HepG2 (cell line): Measurements from ENCODE around the gene PDE4D. TPM values are rescaled to one million over a fixed set of nuclear protein-coding genes. Genes with fewer than 3 reads are reported as not detected.

Experiments
- ATAC-seq: fragments of 200-7000 bp; cut with Tn5 transposase; 3 replicates; pipeline ENCODE4 v1.9.1; 2020; ENCODE audit warnings: mild to moderate bottlenecking, moderate library complexity
- BruUV-seq: library from RNA; stranded (reverse); fragments of 400-500 nt; replicated peaks from 2 replicates; lab custom pipeline; 2021; lab: Mats Ljungman, UMichigan
- CTCF ChIA-PET: fragments of 300-600 bp; formaldehyde crosslinking; extraction: SDS; loops from one replicate; lab custom pipeline; 2021; ENCODE audit warnings: low total read pairs, inconsistent platforms, low intra/inter-chr PET ratio; lab: Yijun Ruan, JAX
- POLR2A ChIA-PET: fragments of 350-600 bp; sonication (Branson Sonifier 250); formaldehyde crosslinking; loops from one replicate; lab custom pipeline; 2020; ENCODE audit warnings: antibody characterized with exemption, inconsistent platforms; lab: Yijun Ruan, JAX
- DNase-seq: peaks from one replicate; pipeline ENCODE4 v3.0.0-alpha.2; 2015; ENCODE audit warnings: low spot score
- FAIRE-seq: peaks from 3 replicates; lab custom pipeline; 2011; peaks lifted over from hg19 to GRCh38; lab: Jason Lieb, UNC
- H2AFZ ChIP-seq: one replicate; pipeline ENCODE4 v1.6.1; 2011; ENCODE audit warnings: low read length, inconsistent platforms
- H3K27ac ChIP-seq: fragments of 300-600 bp; 3 replicates; pipeline ENCODE4 v1.8.0; 2011; ENCODE audit warnings: mixed run types, mild to moderate bottlenecking, mixed read lengths, low read length, inconsistent platforms; ENCODE audit not compliant: insufficient read depth; ENCODE audit errors: extremely low read length
- H3K27me3 ChIP-seq, 2 experiments: fragments of 200-600 bp in 1 of 2; 2 replicates in 1 of 2; 3 replicates in 1 of 2; pipeline versions ENCODE4 v1.6.0 to v1.8.0; 2011; ENCODE audit warnings: low read length in 2 of 2, mild to moderate bottlenecking in 2 of 2, moderate library complexity in 2 of 2, inconsistent platforms in 1 of 2; ENCODE audit not compliant: insufficient read depth in 2 of 2, control insufficient read depth in 1 of 2
- H3K36me3 ChIP-seq, 2 experiments: fragments of 200-600 bp in 1 of 2; replicated peaks in 1 of 2; 2 replicates in 1 of 2; 3 replicates in 1 of 2; pipeline versions ENCODE4 v1.5.1 to v1.8.0; 2011; ENCODE audit warnings: low read length in 2 of 2, inconsistent platforms in 1 of 2; ENCODE audit not compliant: insufficient read depth in 2 of 2, control insufficient read depth in 1 of 2
- H3K4me1 ChIP-seq: 2 replicates; pipeline ENCODE4 v1.5.1; 2012; ENCODE audit warnings: low read length, inconsistent platforms; ENCODE audit not compliant: insufficient read depth
- H3K4me2 ChIP-seq: 2 replicates; pipeline ENCODE4 v1.6.0; 2011; ENCODE audit warnings: low read depth, low read length, inconsistent platforms
- H3K4me3 ChIP-seq, 3 experiments: fragments of 200-600 bp in 1 of 3; sonication (generic), shearing (Covaris generic) in 1 of 3; replicated peaks in 1 of 3; 2 replicates each; pipeline ENCODE4 v1.5.1; 2011 to 2016; ENCODE audit warnings: low read length in 3 of 3, inconsistent platforms in 2 of 3, low read depth in 2 of 3, mild to moderate bottlenecking in 2 of 3, control low read depth in 1 of 3, mixed read lengths in 1 of 3; ENCODE audit not compliant: insufficient read depth in 1 of 3
- H3K79me2 ChIP-seq: one replicate; pipeline ENCODE4 v1.6.1; 2011; ENCODE audit warnings: low read length, inconsistent platforms; ENCODE audit not compliant: insufficient read depth
- H3K9ac ChIP-seq: 2 replicates; pipeline ENCODE4 v1.6.0; 2011; ENCODE audit warnings: mild to moderate bottlenecking, low read depth, low read length, inconsistent platforms; ENCODE audit not compliant: insufficient read depth
- H3K9me3 ChIP-seq: 2 replicates; pipeline ENCODE4 v1.5.1; 2012; ENCODE audit warnings: mild to moderate bottlenecking, low read length
- H4K20me1 ChIP-seq: 2 replicates; pipeline ENCODE4 v1.6.0; 2011; ENCODE audit warnings: inconsistent platforms, mild to moderate bottlenecking, low read length, moderate library complexity; ENCODE audit not compliant: insufficient read depth
- ARID2 ChIP-seq: sonication (generic); formaldehyde crosslinking; IDR thresholded peaks from 2 replicates; pipeline ENCODE4 v1.8.1; 2022; ENCODE audit warnings: mild to moderate bottlenecking, missing genetic modification reagents, borderline replicate concordance
- FUBP1 ChIP-seq: sonication (generic); formaldehyde crosslinking; IDR thresholded peaks from 2 replicates; pipeline ENCODE4 v1.5.1; 2020; ENCODE audit warnings: missing genetic modification reagents, mild to moderate bottlenecking, borderline replicate concordance
- GMEB1 ChIP-seq: sonication (generic); formaldehyde crosslinking; IDR thresholded peaks from 2 replicates; pipeline ENCODE4 v1.5.1; 2020; ENCODE audit warnings: missing genetic modification reagents, mild to moderate bottlenecking, borderline replicate concordance
- KDM1A ChIP-seq: IDR thresholded peaks from 2 replicates; pipeline ENCODE4 v1.6.1; 2016; ENCODE audit warnings: missing compliant biosample characterization
- SNAPC5 ChIP-seq: sonication (generic); formaldehyde crosslinking; IDR thresholded peaks from 2 replicates; pipeline ENCODE4 v1.8.1; 2023; ENCODE audit warnings: mild to moderate bottlenecking, missing genetic modification reagents, borderline replicate concordance
- TOPORS ChIP-seq: sonication (generic); formaldehyde crosslinking; IDR thresholded peaks from 2 replicates; pipeline ENCODE4 v1.8.0; 2023; ENCODE audit warnings: mild to moderate bottlenecking, missing genetic modification reagents
- ZIK1 ChIP-seq: sonication (generic); formaldehyde crosslinking; IDR thresholded peaks from 2 replicates; pipeline ENCODE4 v1.5.0; 2020; ENCODE audit warnings: mild to moderate bottlenecking, low read depth, missing genetic modification reagents, borderline replicate concordance
- ZNF160 ChIP-seq: sonication (generic); formaldehyde crosslinking; IDR thresholded peaks from 2 replicates; pipeline ENCODE4 v1.8.0; 2022; ENCODE audit warnings: mild to moderate bottlenecking, inconsistent platforms, missing genetic modification reagents
- ZNF30 ChIP-seq: sonication (generic); formaldehyde crosslinking; IDR thresholded peaks from 2 replicates; pipeline ENCODE4 v1.5.0; 2020; ENCODE audit warnings: mild to moderate bottlenecking, missing genetic modification reagents
- ZNF501 ChIP-seq: sonication (generic); formaldehyde crosslinking; IDR thresholded peaks from 2 replicates; pipeline ENCODE4 v1.5.1; 2020; ENCODE audit warnings: mild to moderate bottlenecking, moderate library complexity, missing genetic modification reagents
- ZNF576 ChIP-seq: sonication (generic); formaldehyde crosslinking; IDR thresholded peaks from 2 replicates; pipeline ENCODE4 v1.4.0; 2020; ENCODE audit warnings: mild to moderate bottlenecking, missing genetic modification reagents
- WGBS: methylation state at CpG from one replicate; pipeline ENCODE4 v1.1.6; 2017; ENCODE audit warnings: low lambda C conversion rate; 5-methylcytosine and 5-hydroxymethylcytosine counted together
- in situ Hi-C: cut with HindIII; loops from 2 replicates; pipeline ENCODE4 v1.10.0; 2017; ENCODE audit warnings: low pct_unique_long_range_greater_than_20kb; ENCODE audit not compliant: extremely low pct_ligation_motif_present
- intact Hi-C: fragments of 100-400 bp; cut with micrococcal nuclease; formaldehyde crosslinking; loops from one replicate; pipeline ENCODE4 v1.10.0; 2022; ENCODE audit not compliant: unreplicated experiment
- polyA plus RNA-seq, 8 experiments: library from polyadenylated mRNA; depleted of rRNA in 3 of 8; stranded (reverse) in 7 of 8; unstranded in 1 of 8; fragments of >200 nt; fragmentation: Illumina TruSeq in 4 of 8; extraction: Trizol in 4 of 8; gene quantifications; 2 replicates each; pipeline versions ENCODE4 v1.2.1 to v1.2.3, GENCODE V29; 2011 to 2016; ENCODE audit warnings: low read depth in 4 of 8, missing spikeins in 1 of 8, mixed read lengths in 1 of 8; ENCODE audit not compliant: insufficient read depth in 1 of 8
- total RNA-seq, 5 experiments: library from RNA; depleted of rRNA; stranded (reverse); fragments of >200 nt; fragmentation: Illumina TruSeq; extraction: Trizol; gene quantifications; 2 replicates each; pipeline ENCODE4 v1.2.3, GENCODE V29; 2016; ENCODE audit warnings: low read depth in 1 of 5
- TF ChIP-seq, protein P1 (sequence below): IDR thresholded peaks from 2 replicates; pipeline ENCODE4 v1.6.1; 2016; ENCODE audit warnings: low read depth, missing genetic modification reagents, missing compliant biosample characterization
- TF ChIP-seq, protein P2 (sequence below): sonication (generic); formaldehyde crosslinking; IDR thresholded peaks from 2 replicates; pipeline ENCODE4 v1.4.0; 2020; ENCODE audit warnings: missing genetic modification reagents

Gene PDE4D
- total and polyA plus RNA-seq, 2 of the 13 experiments (the other 11 are each of a cell fraction or from before 2014, with no cell fraction given), result 7.0 to 12.2 TPM

- no peak for FAIRE-seq
- ChIA-PET CTCF (no interaction called here), POLR2A (no interaction called here)
- TF ChIP-seq KDM1A (no peak), ARID2 (CRISPR knock-in tag) (no peak), GMEB1 (CRISPR knock-in tag) (no peak), ZNF30 (CRISPR knock-in tag) (no peak), ZNF576 (CRISPR knock-in tag) (no peak), TOPORS (CRISPR knock-in tag) (no peak), FUBP1 (CRISPR knock-in tag) (no peak), ZNF501 (no peak), ZNF160 (CRISPR knock-in tag) (no peak), ZIK1 (CRISPR knock-in tag) (no peak), SNAPC5 (CRISPR knock-in tag) (no peak)
- TF ChIP-seq, protein P1, sequence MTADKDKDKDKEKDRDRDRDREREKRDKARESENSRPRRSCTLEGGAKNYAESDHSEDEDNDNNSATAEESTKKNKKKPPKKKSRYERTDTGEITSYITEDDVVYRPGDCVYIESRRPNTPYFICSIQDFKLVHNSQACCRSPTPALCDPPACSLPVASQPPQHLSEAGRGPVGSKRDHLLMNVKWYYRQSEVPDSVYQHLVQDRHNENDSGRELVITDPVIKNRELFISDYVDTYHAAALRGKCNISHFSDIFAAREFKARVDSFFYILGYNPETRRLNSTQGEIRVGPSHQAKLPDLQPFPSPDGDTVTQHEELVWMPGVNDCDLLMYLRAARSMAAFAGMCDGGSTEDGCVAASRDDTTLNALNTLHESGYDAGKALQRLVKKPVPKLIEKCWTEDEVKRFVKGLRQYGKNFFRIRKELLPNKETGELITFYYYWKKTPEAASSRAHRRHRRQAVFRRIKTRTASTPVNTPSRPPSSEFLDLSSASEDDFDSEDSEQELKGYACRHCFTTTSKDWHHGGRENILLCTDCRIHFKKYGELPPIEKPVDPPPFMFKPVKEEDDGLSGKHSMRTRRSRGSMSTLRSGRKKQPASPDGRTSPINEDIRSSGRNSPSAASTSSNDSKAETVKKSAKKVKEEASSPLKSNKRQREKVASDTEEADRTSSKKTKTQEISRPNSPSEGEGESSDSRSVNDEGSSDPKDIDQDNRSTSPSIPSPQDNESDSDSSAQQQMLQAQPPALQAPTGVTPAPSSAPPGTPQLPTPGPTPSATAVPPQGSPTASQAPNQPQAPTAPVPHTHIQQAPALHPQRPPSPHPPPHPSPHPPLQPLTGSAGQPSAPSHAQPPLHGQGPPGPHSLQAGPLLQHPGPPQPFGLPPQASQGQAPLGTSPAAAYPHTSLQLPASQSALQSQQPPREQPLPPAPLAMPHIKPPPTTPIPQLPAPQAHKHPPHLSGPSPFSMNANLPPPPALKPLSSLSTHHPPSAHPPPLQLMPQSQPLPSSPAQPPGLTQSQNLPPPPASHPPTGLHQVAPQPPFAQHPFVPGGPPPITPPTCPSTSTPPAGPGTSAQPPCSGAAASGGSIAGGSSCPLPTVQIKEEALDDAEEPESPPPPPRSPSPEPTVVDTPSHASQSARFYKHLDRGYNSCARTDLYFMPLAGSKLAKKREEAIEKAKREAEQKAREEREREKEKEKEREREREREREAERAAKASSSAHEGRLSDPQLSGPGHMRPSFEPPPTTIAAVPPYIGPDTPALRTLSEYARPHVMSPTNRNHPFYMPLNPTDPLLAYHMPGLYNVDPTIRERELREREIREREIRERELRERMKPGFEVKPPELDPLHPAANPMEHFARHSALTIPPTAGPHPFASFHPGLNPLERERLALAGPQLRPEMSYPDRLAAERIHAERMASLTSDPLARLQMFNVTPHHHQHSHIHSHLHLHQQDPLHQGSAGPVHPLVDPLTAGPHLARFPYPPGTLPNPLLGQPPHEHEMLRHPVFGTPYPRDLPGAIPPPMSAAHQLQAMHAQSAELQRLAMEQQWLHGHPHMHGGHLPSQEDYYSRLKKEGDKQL, result no peak
- TF ChIP-seq, protein P2, sequence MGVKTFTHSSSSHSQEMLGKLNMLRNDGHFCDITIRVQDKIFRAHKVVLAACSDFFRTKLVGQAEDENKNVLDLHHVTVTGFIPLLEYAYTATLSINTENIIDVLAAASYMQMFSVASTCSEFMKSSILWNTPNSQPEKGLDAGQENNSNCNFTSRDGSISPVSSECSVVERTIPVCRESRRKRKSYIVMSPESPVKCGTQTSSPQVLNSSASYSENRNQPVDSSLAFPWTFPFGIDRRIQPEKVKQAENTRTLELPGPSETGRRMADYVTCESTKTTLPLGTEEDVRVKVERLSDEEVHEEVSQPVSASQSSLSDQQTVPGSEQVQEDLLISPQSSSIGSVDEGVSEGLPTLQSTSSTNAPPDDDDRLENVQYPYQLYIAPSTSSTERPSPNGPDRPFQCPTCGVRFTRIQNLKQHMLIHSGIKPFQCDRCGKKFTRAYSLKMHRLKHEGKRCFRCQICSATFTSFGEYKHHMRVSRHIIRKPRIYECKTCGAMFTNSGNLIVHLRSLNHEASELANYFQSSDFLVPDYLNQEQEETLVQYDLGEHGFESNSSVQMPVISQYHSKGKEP (CRISPR knock-in tag), result no peak
Observed at GRCh38 chr5:59119480-59119879, 774.0 kb downstream of the PDE4D start.

More at GRCh38 chr5:59119480-59119879, 774.0 kb downstream of the PDE4D start:
- 65% methylated on average over 1 of the region's 1 CpG for WGBS
- in situ Hi-C loops, result no loop called here
- ATAC-seq, result no peak
- Histone ChIP-seq H3K27me3 (no peaks in the 10 kb centered on the region), H3K27ac (no peak overlapping the region), H3K79me2 (no peaks in the 10 kb centered on the region), H3K9ac (no peak overlapping the region), H3K4me3 (no peak overlapping the region), H3K36me3 (no peaks in the 10 kb centered on the region), H2AFZ (no peak overlapping the region), H3K4me1 (peaks cover 9% of the 10 kb centered on the region), H3K4me2 (no peak overlapping the region), H3K9me3 (no peaks in the 10 kb centered on the region), H4K20me1 (no peaks in the 10 kb centered on the region)
- intact Hi-C loops, result no loop called here
- no peak for DNase-seq
- no TSS peak for BruUV-seq
